Inflammatory macrophage treated with lipopolysaccharide for 4 hours (primary cell): ENCODE results near the gene CFAP58.
A peak's percentile ranks its signal among the peaks of the same experiment; 100 is the strongest.

Source experiments
- DNase-seq: peaks from one replicate; pipeline ENCODE4 v3.0.0-alpha.2; 2020

The CFAP58 gene

GRCh38 chr10:104323085-104323484 lies 30.5 kb upstream of the CFAP58 start:
- DNase-seq, result no peak

GRCh38 chr10:104323760-104324201 lies 29.9 kb upstream of the CFAP58 start:
- DNase-seq, result peak; percentile 80

DNA sequence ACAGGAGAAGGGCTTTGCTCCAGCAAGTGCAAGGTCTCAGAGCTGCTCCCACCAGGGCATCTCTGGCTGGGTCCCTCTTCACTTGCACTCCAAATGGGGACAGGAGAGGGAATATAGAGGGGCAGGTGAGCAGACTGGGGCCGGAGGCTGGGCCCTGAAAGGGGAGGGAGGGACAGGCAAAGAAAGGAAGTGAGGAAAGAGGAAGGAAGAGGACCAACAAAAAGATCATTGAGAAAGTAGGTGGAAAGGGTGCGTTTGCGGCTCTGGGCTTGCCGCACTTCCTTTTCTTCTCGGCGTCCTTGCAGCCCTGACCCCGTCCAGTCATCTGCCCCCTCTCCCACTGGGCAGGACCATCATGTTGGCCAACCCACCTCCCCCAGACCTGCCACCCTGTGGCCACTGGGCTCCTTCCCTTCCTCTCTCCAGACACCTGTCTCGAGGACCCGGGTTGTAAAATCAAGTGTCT lies 29.4 kb upstream of the CFAP58 start:
- peak; percentile 93 for DNase-seq

- no peak for DNase-seq
These were observed 28.7 kb upstream of the CFAP58 start for GRCh38 chr10:104324931-104325330.

- peak; percentile 41 for DNase-seq
These were observed 27.9 kb upstream of the CFAP58 start for GRCh38 chr10:104325436-104326435.

DNA sequence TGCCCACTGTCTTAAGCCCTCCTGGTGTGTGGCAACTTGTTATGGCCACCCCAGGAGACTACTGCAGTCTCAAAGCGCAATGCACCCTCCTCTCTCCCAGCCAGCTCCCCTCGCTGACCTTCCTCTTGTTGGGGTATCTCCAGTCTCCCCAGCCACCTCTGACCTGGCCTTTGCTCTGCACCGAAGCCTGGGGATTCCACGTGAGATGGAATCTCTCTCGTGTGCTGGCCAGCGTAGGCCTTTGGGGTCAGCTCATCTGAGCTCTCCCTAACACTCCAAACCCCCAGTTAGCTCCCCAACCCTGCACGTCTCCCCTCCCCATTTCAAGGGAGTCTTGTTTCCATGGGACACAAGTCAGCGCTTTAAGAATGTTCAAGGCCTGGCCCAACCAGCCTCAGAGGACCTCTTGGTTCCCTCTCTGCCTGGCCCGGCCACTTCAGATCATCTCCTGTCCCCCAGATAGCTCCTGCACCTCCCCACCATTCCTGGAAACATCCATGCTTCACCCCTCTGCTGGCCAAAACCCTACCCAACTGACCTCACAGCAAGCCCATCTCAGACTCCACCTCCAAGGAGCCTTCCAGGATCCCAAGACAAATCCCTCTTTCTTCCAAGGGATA lies 26.5 kb upstream of the CFAP58 start:
- DNase-seq, result no peak

- DNase-seq, result peak; percentile 80
These were observed 25.6 kb upstream of the CFAP58 start for GRCh38 chr10:104327745-104328645.

GRCh38 chr10:104328646-104328895 lies 25.1 kb upstream of the CFAP58 start:
- DNase-seq, result no peak

- peak; percentile 94 for DNase-seq
These were observed 24.5 kb upstream of the CFAP58 start for GRCh38 chr10:104328896-104329710.

GRCh38 chr10:104329735-104330134 lies 23.9 kb upstream of the CFAP58 start:
- DNase-seq, result peak; percentile 56

DNA sequence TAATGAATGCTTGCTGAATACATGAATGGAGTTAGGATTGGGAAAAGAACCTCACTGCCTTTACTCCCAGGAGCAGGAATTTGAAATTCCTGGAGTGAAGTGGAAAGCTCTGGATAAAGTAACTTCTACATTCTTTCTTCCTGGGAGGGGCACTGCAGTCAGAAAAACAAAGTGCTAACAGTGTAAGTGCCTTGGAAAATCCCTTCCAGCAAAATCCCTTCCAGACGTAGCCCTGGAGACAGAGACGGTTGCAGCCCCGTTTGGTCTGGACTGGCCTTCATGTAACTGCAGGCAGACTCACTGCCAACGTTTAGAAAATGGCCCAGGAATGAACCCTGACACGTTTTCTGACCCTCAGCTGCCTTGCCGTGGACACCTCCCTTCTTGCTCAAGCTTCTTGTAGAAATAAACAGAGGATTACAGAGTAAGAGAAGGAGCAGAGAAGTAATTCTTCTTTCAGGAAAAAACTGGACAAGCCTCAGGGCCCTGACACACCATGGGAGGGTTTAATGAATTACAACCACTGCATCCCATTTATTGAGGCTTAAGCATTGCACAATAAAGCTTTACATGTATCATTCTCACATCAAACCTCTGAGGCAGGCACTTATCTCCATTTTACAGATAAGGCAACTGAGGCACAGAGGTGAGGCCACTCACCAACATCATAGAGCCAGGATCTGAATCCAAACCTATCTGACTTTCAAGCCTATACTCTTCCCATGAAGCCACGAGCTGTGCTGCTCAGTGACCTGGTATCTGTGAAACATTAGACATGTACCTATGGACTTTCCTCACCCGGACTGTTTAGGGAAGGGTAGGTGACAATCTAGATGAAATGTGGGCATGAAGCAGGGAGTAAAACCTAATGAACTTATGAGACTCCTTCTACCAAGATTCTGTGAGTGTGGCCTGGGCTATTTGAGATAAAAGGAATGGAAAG lies 23.2 kb upstream of the CFAP58 start:
- peak; percentile 36 for DNase-seq

DNA sequence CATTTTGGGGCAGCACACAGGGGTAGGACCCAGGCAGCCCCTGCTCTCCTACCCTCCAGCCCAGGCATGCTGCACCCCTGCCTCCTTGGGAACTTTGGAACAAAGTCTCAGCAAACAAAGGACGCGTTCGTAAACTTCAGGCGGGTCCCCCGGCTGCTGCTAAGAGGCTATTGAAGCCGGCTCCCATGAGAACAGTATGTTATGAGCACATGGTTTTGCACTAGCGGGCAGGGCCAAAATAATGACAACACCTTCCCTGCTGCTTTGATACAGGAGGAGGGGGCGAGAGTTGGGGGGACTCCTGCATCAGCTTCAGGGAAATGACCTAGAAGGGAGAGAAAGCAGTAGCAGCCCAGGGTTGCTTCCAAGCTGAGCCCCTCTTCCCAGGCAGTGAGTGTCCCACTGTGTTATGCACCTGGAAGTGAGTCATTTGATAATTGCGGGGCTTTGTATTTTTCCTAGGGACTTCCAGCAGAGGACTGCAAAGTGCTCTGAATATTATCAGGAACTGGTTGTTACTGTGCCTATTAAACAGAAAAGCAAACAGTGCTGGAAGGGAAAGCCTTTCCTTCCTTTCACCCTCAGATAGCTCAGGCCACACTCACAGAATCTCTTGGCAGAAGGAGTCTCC lies 22.3 kb upstream of the CFAP58 start:
- DNase-seq, result no peak

DNA sequence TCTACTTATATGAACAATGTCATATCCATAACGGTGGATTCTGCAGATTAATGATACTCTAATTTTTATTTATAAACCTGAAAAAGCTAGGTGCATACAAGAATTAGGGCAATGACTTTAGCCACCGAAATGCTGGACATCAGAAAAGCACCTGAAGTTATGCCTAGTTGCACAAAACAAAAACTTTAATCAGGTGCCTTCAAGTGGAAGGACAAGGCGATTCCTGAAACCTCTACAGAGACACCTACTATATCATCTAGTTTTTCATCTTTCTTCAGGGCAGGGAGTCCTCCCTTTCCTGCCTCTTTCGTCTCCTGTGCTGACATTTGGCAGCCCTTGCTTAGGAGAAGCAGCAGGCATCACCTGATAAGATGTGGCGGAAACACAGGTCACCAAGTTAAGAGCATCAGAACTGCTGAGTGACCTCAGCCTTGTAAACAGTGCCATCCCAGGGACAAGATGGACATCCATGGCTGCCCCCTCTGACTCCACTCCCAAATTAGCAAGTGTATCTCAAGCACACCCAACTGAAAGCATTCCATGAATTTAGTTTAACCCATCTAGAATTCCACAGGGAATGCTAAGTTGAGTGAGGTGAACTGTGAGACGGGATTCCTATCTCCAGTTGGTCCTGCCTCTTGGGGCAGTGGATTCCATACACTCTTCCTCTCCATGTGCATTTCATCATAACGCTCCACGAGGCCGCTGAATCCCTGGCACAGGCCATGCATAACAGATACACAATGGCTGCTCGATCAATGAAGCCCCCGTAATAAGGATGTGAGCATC lies 21.2 kb upstream of the CFAP58 start:
- DNase-seq, result no peak

- DNase-seq, result no peak
These were observed 20.5 kb upstream of the CFAP58 start for GRCh38 chr10:104333032-104333727.

DNA sequence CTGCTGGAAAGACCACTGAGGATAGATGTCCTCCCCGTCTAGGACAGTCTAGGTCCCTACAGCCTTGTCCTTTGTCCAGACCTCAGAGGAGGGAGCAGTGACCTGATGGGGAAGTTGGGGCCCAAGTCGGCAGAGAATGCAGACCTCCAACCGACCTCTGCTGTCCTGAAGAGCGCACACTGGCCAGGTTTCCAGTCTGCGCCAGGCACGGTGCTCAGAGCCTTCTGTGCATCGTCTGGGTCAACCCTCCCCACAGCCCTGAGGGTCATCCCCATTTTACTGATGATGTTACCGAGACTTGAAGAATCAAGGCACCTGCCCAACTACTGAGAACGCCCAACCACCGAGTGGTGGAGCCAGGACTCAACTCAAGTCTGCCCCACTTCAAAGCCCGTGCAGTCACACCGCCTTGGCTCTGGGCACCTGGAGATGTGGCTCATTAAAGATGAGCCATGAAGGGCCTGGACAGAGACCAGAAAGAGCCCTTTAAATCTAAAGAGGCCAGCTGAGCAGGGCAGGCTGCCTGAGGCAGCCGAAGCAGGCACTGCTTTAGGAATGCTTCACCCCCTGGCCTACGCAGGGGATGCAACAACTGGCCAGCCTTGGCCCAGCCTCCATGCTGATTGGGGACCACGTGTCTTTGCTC lies 19.8 kb upstream of the CFAP58 start:
- no peak for DNase-seq

GRCh38 chr10:104334561-104334960 lies 19.1 kb upstream of the CFAP58 start:
- no peak for DNase-seq

- no peak for DNase-seq
These were observed 18.5 kb upstream of the CFAP58 start for GRCh38 chr10:104334965-104335650.
